GM23338 (cell line): ENCODE measurements around the gene PLD5. TPM values are rescaled to one million over a fixed set of nuclear protein-coding genes. Genes with fewer than 3 reads are reported as not detected.
"Not testable (repeated sequence)": the region's sequence is repeated elsewhere in the genome, so short reads cannot be mapped to it uniquely, and the experiment has no call there.

Source experiments
- ATAC-seq: fragments of 200-7000 bp; cut with Tn5 transposase; 3 replicates; pipeline ENCODE4 v1.9.1; 2020
- DNase-seq: peaks from one replicate; pipeline ENCODE4 v3.0.0-alpha.2; 2015; ENCODE audit warnings: low spot score
- H2AFZ ChIP-seq: fragments of 200-600 bp; sonication (generic); 2 replicates; pipeline ENCODE4 v1.8.0; 2016; ENCODE audit warnings: antibody characterized with exemption, mild to moderate bottlenecking, moderate library complexity
- H3F3A ChIP-seq: fragments of 200-600 bp; sonication (generic); replicated peaks from 2 replicates; pipeline ENCODE4 v1.8.0; 2017; ENCODE audit warnings: antibody characterized with exemption, mixed run types, low read depth
- H3K27ac ChIP-seq: fragments of 200-600 bp; sonication (generic); 2 replicates; pipeline ENCODE4 v1.6.1; 2016; ENCODE audit warnings: low read depth
- H3K27me3 ChIP-seq: fragments of 200-600 bp; sonication (generic); 2 replicates; pipeline ENCODE4 v1.8.0; 2016; ENCODE audit warnings: mild to moderate bottlenecking, mixed run types, moderate library complexity; ENCODE audit not compliant: insufficient read depth
- H3K36me3 ChIP-seq: fragments of 200-600 bp; sonication (generic); 2 replicates; pipeline ENCODE4 v1.8.0; 2016; ENCODE audit warnings: mild to moderate bottlenecking; ENCODE audit not compliant: insufficient read depth
- H3K4me1 ChIP-seq: fragments of 200-600 bp; sonication (generic); 2 replicates; pipeline ENCODE4 v1.8.0; 2016; ENCODE audit warnings: mild to moderate bottlenecking, moderate library complexity; ENCODE audit not compliant: insufficient read depth
- H3K4me2 ChIP-seq: fragments of 200-600 bp; sonication (generic); 2 replicates; pipeline ENCODE4 v1.7.1; 2017; ENCODE audit warnings: mixed run types
- H3K4me3 ChIP-seq: fragments of 200-600 bp; sonication (generic); 2 replicates; pipeline ENCODE4 v1.6.1; 2016; ENCODE audit warnings: mixed run types
- H3K79me2 ChIP-seq: fragments of 200-600 bp; sonication (generic); replicated peaks from 2 replicates; pipeline ENCODE4 v1.8.0; 2017; ENCODE audit warnings: mild to moderate bottlenecking; ENCODE audit not compliant: insufficient read depth
- H3K9me2 ChIP-seq: fragments of 200-600 bp; sonication (generic); 2 replicates; pipeline ENCODE4 v1.8.0; 2017; ENCODE audit not compliant: insufficient read depth
- H4K20me1 ChIP-seq: fragments of 200-600 bp; sonication (generic); replicated peaks from 2 replicates; pipeline ENCODE4 v1.8.0; 2017; ENCODE audit warnings: mild to moderate bottlenecking; ENCODE audit not compliant: insufficient read depth
- H3K27ac Mint-ChIP-seq: 2 replicates; pipeline ENCODE4 v1.8.0; 2020; ENCODE audit warnings: inconsistent platforms, mild to moderate bottlenecking, moderate library complexity, mixed read lengths
- H3K27me3 Mint-ChIP-seq: 3 replicates; pipeline ENCODE4 v1.8.0; 2022; ENCODE audit warnings: low read depth, mild to moderate bottlenecking, moderate library complexity, mixed read lengths, inconsistent platforms; ENCODE audit not compliant: insufficient read depth, poor library complexity
- H3K36me3 Mint-ChIP-seq: 3 replicates; pipeline ENCODE4 v1.8.0; 2021; ENCODE audit warnings: low read depth, mild to moderate bottlenecking, inconsistent platforms, moderate library complexity, mixed read lengths
- H3K4me1 Mint-ChIP-seq: 3 replicates; pipeline ENCODE4 v1.8.0; 2020; ENCODE audit warnings: mild to moderate bottlenecking, inconsistent platforms, mixed read lengths
- H3K4me3 Mint-ChIP-seq: 3 replicates; pipeline ENCODE4 v1.8.0; 2021; ENCODE audit warnings: moderate library complexity, mild to moderate bottlenecking, inconsistent platforms, mixed read lengths
- H3K9me3 Mint-ChIP-seq: 3 replicates; pipeline ENCODE4 v1.8.0; 2020; ENCODE audit warnings: moderate library complexity, mild to moderate bottlenecking, inconsistent platforms, mixed read lengths
- CTCF ChIP-seq, 2 experiments: fragments of 200-600 bp in 1 of 2; sonication (generic) in 1 of 2; conservative IDR thresholded peaks; 2 replicates each; pipeline versions ENCODE4 v1.5.1 to v1.6.1; 2016 to 2017; ENCODE audit warnings: antibody characterized with exemption in 2 of 2, low read depth in 2 of 2, mild to moderate bottlenecking in 2 of 2, moderate library complexity in 1 of 2
- EZH2 ChIP-seq: fragments of 200-600 bp; sonication (generic); IDR thresholded peaks from one replicate; pipeline ENCODE4 v1.8.0; 2017; ENCODE audit warnings: antibody characterized with exemption, mild to moderate bottlenecking, low read depth; ENCODE audit not compliant: unreplicated experiment
- JUNB ChIP-seq: IDR thresholded peaks from one replicate; pipeline ENCODE4 v1.6.1; 2016; ENCODE audit warnings: antibody characterized with exemption; ENCODE audit not compliant: unreplicated experiment
- STAT1 ChIP-seq: IDR thresholded peaks from one replicate; pipeline ENCODE4 v1.6.1; 2016; ENCODE audit warnings: antibody characterized with exemption; ENCODE audit not compliant: unreplicated experiment
- ZNF114 ChIP-seq: fragments of 250-450 bp; sonication (Bioruptor Pico); IDR thresholded peaks from 2 replicates; pipeline ENCODE4 v1.5.0; 2020; ENCODE audit warnings: mild to moderate bottlenecking, moderate library complexity
- polyA plus RNA-seq: library from polyadenylated mRNA; unstranded; fragments of >200 nt; fragmentation: Nextera tagmentation; extraction: Ambion mirVana; gene quantifications from 2 replicates; pipeline ENCODE4 v1.2.1, GENCODE V29; 2016
- total RNA-seq: library from RNA; depleted of rRNA; stranded (reverse); fragments of >200 nt; shearing (Covaris generic); gene quantifications from 2 replicates; pipeline ENCODE4 v1.2.3, GENCODE V29; 2014
- TF ChIP-seq, protein P1 (sequence below): IDR thresholded peaks from one replicate; pipeline ENCODE4 v1.6.1; 2018; ENCODE audit warnings: antibody characterized with exemption; ENCODE audit not compliant: unreplicated experiment

PLD5 gene
- total and polyA plus RNA-seq, 2 experiments from 2014 or later: 5.5 to 5.8 TPM

DNA sequence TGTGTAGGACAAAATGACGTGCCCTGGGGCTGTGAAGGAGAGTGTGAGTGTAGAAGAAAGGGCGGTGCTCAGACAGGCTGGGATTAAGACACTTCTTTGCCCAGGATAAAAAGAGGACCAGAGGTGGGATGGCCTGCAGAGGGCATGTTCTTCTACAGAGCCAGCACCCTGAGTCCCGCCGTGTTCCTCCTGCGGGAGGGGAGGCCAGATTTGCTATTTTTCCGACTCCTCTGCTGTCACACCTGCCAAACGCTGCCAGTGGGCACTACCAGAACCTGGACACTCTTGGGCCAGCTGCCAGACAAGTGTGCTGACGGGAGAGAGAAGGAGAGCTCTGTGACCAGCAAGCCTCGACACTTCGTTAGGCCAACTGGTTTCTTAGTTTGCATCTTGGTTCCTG is 206.4 kb downstream of the PLD5 start (continued):
- TF ChIP-seq, protein P1, sequence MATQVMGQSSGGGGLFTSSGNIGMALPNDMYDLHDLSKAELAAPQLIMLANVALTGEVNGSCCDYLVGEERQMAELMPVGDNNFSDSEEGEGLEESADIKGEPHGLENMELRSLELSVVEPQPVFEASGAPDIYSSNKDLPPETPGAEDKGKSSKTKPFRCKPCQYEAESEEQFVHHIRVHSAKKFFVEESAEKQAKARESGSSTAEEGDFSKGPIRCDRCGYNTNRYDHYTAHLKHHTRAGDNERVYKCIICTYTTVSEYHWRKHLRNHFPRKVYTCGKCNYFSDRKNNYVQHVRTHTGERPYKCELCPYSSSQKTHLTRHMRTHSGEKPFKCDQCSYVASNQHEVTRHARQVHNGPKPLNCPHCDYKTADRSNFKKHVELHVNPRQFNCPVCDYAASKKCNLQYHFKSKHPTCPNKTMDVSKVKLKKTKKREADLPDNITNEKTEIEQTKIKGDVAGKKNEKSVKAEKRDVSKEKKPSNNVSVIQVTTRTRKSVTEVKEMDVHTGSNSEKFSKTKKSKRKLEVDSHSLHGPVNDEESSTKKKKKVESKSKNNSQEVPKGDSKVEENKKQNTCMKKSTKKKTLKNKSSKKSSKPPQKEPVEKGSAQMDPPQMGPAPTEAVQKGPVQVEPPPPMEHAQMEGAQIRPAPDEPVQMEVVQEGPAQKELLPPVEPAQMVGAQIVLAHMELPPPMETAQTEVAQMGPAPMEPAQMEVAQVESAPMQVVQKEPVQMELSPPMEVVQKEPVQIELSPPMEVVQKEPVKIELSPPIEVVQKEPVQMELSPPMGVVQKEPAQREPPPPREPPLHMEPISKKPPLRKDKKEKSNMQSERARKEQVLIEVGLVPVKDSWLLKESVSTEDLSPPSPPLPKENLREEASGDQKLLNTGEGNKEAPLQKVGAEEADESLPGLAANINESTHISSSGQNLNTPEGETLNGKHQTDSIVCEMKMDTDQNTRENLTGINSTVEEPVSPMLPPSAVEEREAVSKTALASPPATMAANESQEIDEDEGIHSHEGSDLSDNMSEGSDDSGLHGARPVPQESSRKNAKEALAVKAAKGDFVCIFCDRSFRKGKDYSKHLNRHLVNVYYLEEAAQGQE: no peak
- TF ChIP-seq CTCF (conservative IDR thresholded peaks at IDR 0.05; ENCODE audit: low read depth in 2 of 2): no peak; a peak in 1 of 4 replicates
- no peak for TF ChIP-seq ZNF114 (CRISPR knock-in tag)
- no peak for TF ChIP-seq JUNB
- no peak for TF ChIP-seq STAT1
- no peak for TF ChIP-seq EZH2

GRCh38 chr1:242314865-242315264 is 209.6 kb downstream of the PLD5 start:
- not testable (repeated sequence) for H3K79me2 ChIP-seq, ATAC-seq, H3K9me2 ChIP-seq, H3K36me3 Mint-ChIP-seq, H3K4me2 ChIP-seq, H4K20me1 ChIP-seq, H3K27ac Mint-ChIP-seq, H3F3A ChIP-seq, H3K4me3 ChIP-seq, H3K9me3 Mint-ChIP-seq, H3K27ac ChIP-seq, H2AFZ ChIP-seq, H3K36me3 ChIP-seq, H3K4me3 Mint-ChIP-seq, H3K4me1 ChIP-seq, H3K27me3 ChIP-seq, H3K4me1 Mint-ChIP-seq, DNase-seq, H3K27me3 Mint-ChIP-seq

- not testable (repeated sequence) for H3K79me2 ChIP-seq, H3K27ac Mint-ChIP-seq, H2AFZ ChIP-seq, H3K27ac ChIP-seq, H4K20me1 ChIP-seq, ATAC-seq, H3K4me3 Mint-ChIP-seq, H3F3A ChIP-seq, H3K4me1 Mint-ChIP-seq, H3K9me3 Mint-ChIP-seq, H3K9me2 ChIP-seq, H3K27me3 Mint-ChIP-seq, H3K27me3 ChIP-seq, H3K4me2 ChIP-seq, H3K4me3 ChIP-seq, H3K36me3 ChIP-seq, H3K4me1 ChIP-seq, DNase-seq, H3K36me3 Mint-ChIP-seq
These were observed 210.3 kb downstream of the PLD5 start for GRCh38 chr1:242314085-242314649.

GRCh38 chr1:242308681-242309080 is 215.8 kb downstream of the PLD5 start:
- H3F3A ChIP-seq, H3K27ac Mint-ChIP-seq, H3K4me1 Mint-ChIP-seq, H2AFZ ChIP-seq, H3K4me3 ChIP-seq, DNase-seq, H3K4me3 Mint-ChIP-seq, H3K9me2 ChIP-seq, H4K20me1 ChIP-seq, H3K27ac ChIP-seq, H3K4me2 ChIP-seq, H3K27me3 ChIP-seq, H3K36me3 ChIP-seq, H3K9me3 Mint-ChIP-seq, H3K79me2 ChIP-seq, H3K4me1 ChIP-seq, H3K36me3 Mint-ChIP-seq, ATAC-seq, H3K27me3 Mint-ChIP-seq: not testable (repeated sequence)

- H3F3A ChIP-seq, H3K27ac Mint-ChIP-seq, H3K27ac ChIP-seq, H4K20me1 ChIP-seq, H3K4me1 Mint-ChIP-seq, H3K4me2 ChIP-seq, H3K9me2 ChIP-seq, H2AFZ ChIP-seq, H3K79me2 ChIP-seq, H3K4me1 ChIP-seq, H3K4me3 ChIP-seq, H3K4me3 Mint-ChIP-seq, H3K36me3 ChIP-seq, H3K36me3 Mint-ChIP-seq, ATAC-seq, DNase-seq, H3K27me3 ChIP-seq, H3K9me3 Mint-ChIP-seq, H3K27me3 Mint-ChIP-seq: not testable (repeated sequence)
These were observed 230.7 kb downstream of the PLD5 start for GRCh38 chr1:242293781-242294180.
